HFFc6 (cell line): ENCODE data around the gene FGF16. TPM values are rescaled to one million over a fixed set of nuclear protein-coding genes. Genes with fewer than 3 reads are reported as not detected.
"Not testable (repeated sequence)": the region's sequence is repeated elsewhere in the genome, so short reads cannot be mapped to it uniquely, and the experiment has no call there.

Source experiments
- DNase-seq: peaks from one replicate; pipeline ENCODE4 v3.0.0-alpha.2; 2018
- H3K27ac Mint-ChIP-seq: 2 replicates; pipeline ENCODE4 v1.8.0; 2020; ENCODE audit warnings: mild to moderate bottlenecking, mixed read lengths
- H3K27me3 Mint-ChIP-seq: 2 replicates; pipeline ENCODE4 v1.8.0; 2021; ENCODE audit warnings: mild to moderate bottlenecking, moderate library complexity, mixed read lengths; ENCODE audit not compliant: insufficient read depth
- H3K36me3 Mint-ChIP-seq: 2 replicates; pipeline ENCODE4 v1.8.0; 2021; ENCODE audit warnings: low read depth, mixed read lengths
- H3K4me1 Mint-ChIP-seq: 2 replicates; pipeline ENCODE4 v1.8.0; 2020; ENCODE audit warnings: low read depth, mixed read lengths
- H3K4me3 Mint-ChIP-seq: 2 replicates; pipeline ENCODE4 v1.8.0; 2020; ENCODE audit warnings: mild to moderate bottlenecking, moderate library complexity, mixed read lengths
- H3K9me3 Mint-ChIP-seq: 2 replicates; pipeline ENCODE4 v1.8.0; 2020; ENCODE audit warnings: mild to moderate bottlenecking, mixed read lengths
- CTCF ChIP-seq: fragments of 200-600 bp; sonication (generic); IDR thresholded peaks from 2 replicates; pipeline ENCODE4 v1.5.0; 2021; ENCODE audit warnings: antibody characterized with exemption, mild to moderate bottlenecking
- total RNA-seq, 6 experiments: library from RNA; stranded (reverse); fragmentation: NEBNext Ultra II Directional; extraction: Animal tissue kit (Norgen Biotek cat#: 25700); gene quantifications; 2 replicates in 1 of 6; 3 replicates in 5 of 6; pipeline ENCODE4 v1.2.3, GENCODE V29; 2021

Gene FGF16
- total RNA-seq, 6 experiments from 2014 or later = not detected

GRCh38 chrX:77484045-77484444, 36.9 kb downstream of the FGF16 start:
- Mint-ChIP-seq H3K27me3 (peaks cover 2% of the 10 kb centered on the region; the same call in 1 of the 2 replicates), H3K9me3 (peaks cover 10% of the 10 kb centered on the region; the same call in 1 of the 2 replicates), H3K27ac (no peak overlapping the region), H3K4me1 (no peaks in the 10 kb centered on the region), H3K4me3 (no peak overlapping the region), H3K36me3 (peaks cover 7% of the 10 kb centered on the region)
- no peak for DNase-seq
- no peak for TF ChIP-seq CTCF

- TF ChIP-seq CTCF = no peak
- Mint-ChIP-seq H3K27ac (peak overlapping the region; percentile 38), H3K36me3 (no peaks in the 10 kb centered on the region), H3K4me1 (peaks cover 6% of the 10 kb centered on the region), H3K9me3 (no peaks in the 10 kb centered on the region), H3K4me3 (no peak overlapping the region), H3K27me3 (peaks cover 7% of the 10 kb centered on the region)
- peak; percentile 68 for DNase-seq
These were observed 46.7 kb downstream of the FGF16 start for GRCh38 chrX:77493677-77494553.

- H3K4me3 Mint-ChIP-seq, H3K36me3 Mint-ChIP-seq, H3K4me1 Mint-ChIP-seq, H3K9me3 Mint-ChIP-seq, H3K27ac Mint-ChIP-seq, DNase-seq, H3K27me3 Mint-ChIP-seq: not testable (repeated sequence)
These were observed 53.0 kb downstream of the FGF16 start for GRCh38 chrX:77500164-77500563.

GRCh38 chrX:77502951-77503525, 55.8 kb downstream of the FGF16 start:
- Mint-ChIP-seq H3K9me3 (no peaks in the 10 kb centered on the region), H3K36me3 (no peaks in the 10 kb centered on the region), H3K4me3 (no peak overlapping the region), H3K4me1 (peaks cover 17% of the 10 kb centered on the region), H3K27ac (no peak overlapping the region), H3K27me3 (peaks cover 2% of the 10 kb centered on the region; the same call in 1 of the 2 replicates)
- no peak for DNase-seq
- TF ChIP-seq CTCF = no peak

- TF ChIP-seq CTCF = no peak
- Mint-ChIP-seq H3K36me3 (0 out of 2 replicates have a peak, but pooled peaks cover 5% of the 10 kb centered on the region), H3K27ac (no peak overlapping the region), H3K9me3 (no peaks in the 10 kb centered on the region), H3K4me1 (peaks cover 20% of the 10 kb centered on the region), H3K27me3 (no peaks in the 10 kb centered on the region; the same call in 1 of the 2 replicates), H3K4me3 (no peak overlapping the region)
- DNase-seq = no peak
These were observed 58.0 kb downstream of the FGF16 start for GRCh38 chrX:77505227-77505626.
